ENCODE measurements around the gene PPARG.
"Not testable (repeated sequence)": the region's sequence is repeated elsewhere in the genome, so short reads cannot be mapped to it uniquely, and the experiment has no call there.

Gene PPARG

GRCh38 chr3:12288182-12289129 is at the start of gene PPARG:
Gene PPARG (plus strand): TSS chr3:12289070. CDS start chr3:12379712, 90,642 bp downstream.
- no peak for DNase-seq (ENCODE audit: low read depth)

GRCh38 chr3:12239301-12239700 is 49.6 kb upstream of the PPARG start:
- DNase-seq (ENCODE audit: low read depth) = no peak

- no peak for DNase-seq (ENCODE audit: low read depth)
Observed at GRCh38 chr3:12242772-12243171, 46.1 kb upstream of the PPARG start.

- no peak for DNase-seq (ENCODE audit: low read depth)
Observed at GRCh38 chr3:12246497-12247163, 42.2 kb upstream of the PPARG start.

- DNase-seq (ENCODE audit: low read depth) = no peak
Observed at GRCh38 chr3:12247411-12247810, 41.5 kb upstream of the PPARG start.

- no peak for DNase-seq (ENCODE audit: low read depth)
Observed at GRCh38 chr3:12249519-12249918, 39.4 kb upstream of the PPARG start.

- DNase-seq (ENCODE audit: low read depth) = no peak
Observed at GRCh38 chr3:12252889-12253288, 36.0 kb upstream of the PPARG start.

- no peak for DNase-seq (ENCODE audit: low read depth)
Observed at GRCh38 chr3:12253516-12254343, 35.1 kb upstream of the PPARG start.

GRCh38 chr3:12255393-12255792 is 33.5 kb upstream of the PPARG start:
- DNase-seq (ENCODE audit: low read depth) = no peak

- no peak for DNase-seq (ENCODE audit: low read depth)
Observed at GRCh38 chr3:12258911-12259310, 30.0 kb upstream of the PPARG start.

- DNase-seq (ENCODE audit: low read depth) = not testable (repeated sequence)
Observed at GRCh38 chr3:12262173-12262572, 26.7 kb upstream of the PPARG start.

- no peak for DNase-seq (ENCODE audit: low read depth)
Observed at GRCh38 chr3:12265508-12265907, 23.4 kb upstream of the PPARG start.

- DNase-seq (ENCODE audit: low read depth) = no peak
Observed at GRCh38 chr3:12266038-12266437, 22.8 kb upstream of the PPARG start.

GRCh38 chr3:12267376-12268030 is 21.4 kb upstream of the PPARG start:
- no peak for DNase-seq (ENCODE audit: low read depth)

- no peak for DNase-seq (ENCODE audit: low read depth)
Observed at GRCh38 chr3:12268049-12268735, 20.7 kb upstream of the PPARG start.

- DNase-seq (ENCODE audit: low read depth) = no peak
Observed at GRCh38 chr3:12270976-12271375, 17.9 kb upstream of the PPARG start.

- DNase-seq (ENCODE audit: low read depth) = no peak
Observed at GRCh38 chr3:12273045-12273695, 15.7 kb upstream of the PPARG start.

GRCh38 chr3:12275974-12276650 is 12.8 kb upstream of the PPARG start:
- DNase-seq (ENCODE audit: low read depth) = no peak

GRCh38 chr3:12276827-12277226 is 12.0 kb upstream of the PPARG start:
- DNase-seq (ENCODE audit: low read depth) = not testable (repeated sequence)

- DNase-seq (ENCODE audit: low read depth) = no peak
Observed at GRCh38 chr3:12278566-12278965, 10.3 kb upstream of the PPARG start.
